ENCODE results near the gene SRR.

DNA sequence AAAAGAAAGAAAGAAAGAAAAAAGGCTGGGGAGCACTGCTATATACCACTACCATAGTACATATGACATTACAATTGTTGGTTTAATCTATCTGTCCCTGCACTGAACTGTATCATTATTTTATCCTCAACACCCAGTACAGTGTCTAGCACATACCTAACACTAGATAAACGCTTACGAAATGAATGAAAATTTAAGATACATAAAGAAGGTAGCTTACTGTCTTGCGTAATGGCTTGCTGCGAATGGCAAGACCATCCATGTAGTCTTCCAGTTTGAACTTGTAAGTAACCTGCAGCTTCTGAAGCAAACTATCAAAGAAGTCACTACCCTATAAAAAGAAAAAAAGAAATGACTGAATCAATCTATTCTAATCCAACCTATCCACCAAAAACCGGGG is 6.7 kb upstream of the SRR start:
- TF ChIP-seq CTCF (IDR thresholded peaks at IDR 0.05; ENCODE audit: insufficient read depth, low read length, poor library complexity, severe bottlenecking): no peak
- TF ChIP-seq EZH2phosphoT487 (conservative IDR thresholded peaks at IDR 0.05; ENCODE audit: low read length): no peak
